Chondrocyte (in vitro differentiated cells): ENCODE results near the gene SPRING1. TPM values are rescaled to one million over a fixed set of nuclear protein-coding genes. Genes with fewer than 3 reads are reported as not detected.
A peak's percentile ranks its signal among the peaks of the same experiment; 100 is the strongest.

Experiments used
- DNase-seq: peaks from one replicate; pipeline ENCODE4 v3.0.0; 2021; ENCODE audit warnings: mixed read lengths, low spot score
- H3K27ac Mint-ChIP-seq: one replicate; pipeline ENCODE4 v1.8.0; 2021; ENCODE audit warnings: mild to moderate bottlenecking, moderate library complexity, mixed read lengths; ENCODE audit not compliant: unreplicated experiment
- H3K27me3 Mint-ChIP-seq: 2 replicates; pipeline ENCODE4 v1.8.0; 2021; ENCODE audit warnings: low read depth, mixed read lengths
- H3K36me3 Mint-ChIP-seq: 2 replicates; pipeline ENCODE4 v1.8.0; 2021; ENCODE audit warnings: low read depth, mixed read lengths
- H3K4me1 Mint-ChIP-seq: 2 replicates; pipeline ENCODE4 v1.8.0; 2021; ENCODE audit warnings: low read depth, mild to moderate bottlenecking, mixed read lengths
- H3K4me3 Mint-ChIP-seq: one replicate; pipeline ENCODE4 v1.8.0; 2021; ENCODE audit warnings: mild to moderate bottlenecking, moderate library complexity, mixed read lengths; ENCODE audit not compliant: unreplicated experiment
- H3K9me3 Mint-ChIP-seq: 2 replicates; pipeline ENCODE4 v1.8.0; 2021; ENCODE audit warnings: low read depth, mixed read lengths
- CTCF ChIP-seq: fragments of 200-600 bp; sonication (generic); IDR thresholded peaks from 2 replicates; pipeline ENCODE4 v1.5.0; 2021; ENCODE audit warnings: antibody characterized with exemption, mild to moderate bottlenecking, moderate library complexity
- total RNA-seq: library from RNA; stranded (reverse); gene quantifications from 3 replicates; pipeline ENCODE4 v1.2.1, GENCODE V29; 2021

Gene SPRING1
- total RNA-seq, 1 donor from 2014 or later: 37.3 TPM

GRCh38 chr12:116777245-116777644 lies 39.4 kb upstream of the SPRING1 start:
- Mint-ChIP-seq H3K4me1 (no peaks in the 10 kb centered on the region), H3K4me3 (no peak overlapping the region), H3K36me3 (no peaks in the 10 kb centered on the region), H3K27ac (no peak overlapping the region), H3K27me3 (no peaks in the 10 kb centered on the region), H3K9me3 (peaks cover 4% of the 10 kb centered on the region)
- DNase-seq: no peak
- no peak for TF ChIP-seq CTCF

- Mint-ChIP-seq H3K27me3 (no peaks in the 10 kb centered on the region), H3K36me3 (no peaks in the 10 kb centered on the region), H3K4me1 (no peaks in the 10 kb centered on the region), H3K4me3 (no peak overlapping the region), H3K9me3 (peaks cover 4% of the 10 kb centered on the region), H3K27ac (no peak overlapping the region)
- TF ChIP-seq CTCF: no peak
- no peak for DNase-seq
These were observed 36.2 kb upstream of the SPRING1 start for GRCh38 chr12:116774020-116774419.

- no peak overlapping the region for H3K4me3 Mint-ChIP-seq
- no peaks in the 10 kb centered on the region for H3K27me3 Mint-ChIP-seq
- peak; percentile 28 for TF ChIP-seq CTCF
- peaks cover 4% of the 10 kb centered on the region for H3K9me3 Mint-ChIP-seq
- H3K4me1 Mint-ChIP-seq: no peaks in the 10 kb centered on the region
- DNase-seq: no peak
- H3K27ac Mint-ChIP-seq: no peak overlapping the region
- H3K36me3 Mint-ChIP-seq: no peaks in the 10 kb centered on the region
These were observed 35.4 kb upstream of the SPRING1 start for GRCh38 chr12:116773276-116773731.

- Mint-ChIP-seq H3K36me3 (peaks cover 2% of the 10 kb centered on the region), H3K27ac (no peak overlapping the region), H3K9me3 (peaks cover 4% of the 10 kb centered on the region), H3K27me3 (no peaks in the 10 kb centered on the region), H3K4me3 (no peak overlapping the region), H3K4me1 (no peaks in the 10 kb centered on the region)
- TF ChIP-seq CTCF: no peak
- no peak for DNase-seq
These were observed 33.8 kb upstream of the SPRING1 start for GRCh38 chr12:116771651-116772050.

- Mint-ChIP-seq H3K27me3 (no peaks in the 10 kb centered on the region), H3K36me3 (peaks cover 2% of the 10 kb centered on the region), H3K27ac (no peak overlapping the region), H3K4me1 (no peaks in the 10 kb centered on the region), H3K4me3 (no peak overlapping the region), H3K9me3 (no peaks in the 10 kb centered on the region)
- DNase-seq: no peak
- TF ChIP-seq CTCF: no peak
These were observed 28.9 kb upstream of the SPRING1 start for GRCh38 chr12:116766746-116767145.
